PC-9 (cell line): Measurements from ENCODE around the gene ZNF438. TPM values are rescaled to one million over a fixed set of nuclear protein-coding genes. Genes with fewer than 3 reads are reported as not detected.

ENCODE experiments used
- BruUV-seq: library from RNA; stranded (reverse); fragments of 400-500 nt; replicated peaks from 2 replicates; lab custom pipeline; 2021; lab: Mats Ljungman, UMichigan
- CTCF ChIA-PET: fragments of 300-600 bp; sonication (Branson Sonifier 250); formaldehyde crosslinking; loops from one replicate; lab custom pipeline; 2022; ENCODE audit warnings: antibody characterized with exemption; lab: Charles Lee
- POLR2A ChIA-PET: fragments of 300-600 bp; sonication (Branson Sonifier 250); formaldehyde crosslinking; loops from one replicate; lab custom pipeline; 2022; ENCODE audit warnings: antibody characterized with exemption; ENCODE audit not compliant: unreplicated experiment; lab: Charles Lee
- DNase-seq, 2 experiments: peaks; one replicate each; pipeline versions ENCODE4 v3.0.0 to v3.0.0-alpha.2; 2015 to 2022; ENCODE audit warnings: mixed read lengths in 1 of 2
- H2AFZ ChIP-seq: fragments of 200-600 bp; sonication (generic); 2 replicates; pipeline ENCODE4 v1.8.1; 2017; ENCODE audit warnings: antibody characterized with exemption
- H3F3A ChIP-seq: fragments of 200-600 bp; sonication (generic); 2 replicates; pipeline ENCODE4 v1.8.1; 2017; ENCODE audit warnings: antibody characterized with exemption, mild to moderate bottlenecking, low read depth; ENCODE audit not compliant: insufficient read depth
- H3K27ac ChIP-seq: fragments of 200-600 bp; sonication (generic); 2 replicates; pipeline ENCODE4 v1.6.1; 2016; ENCODE audit warnings: mixed run types
- H3K27me3 ChIP-seq: fragments of 200-600 bp; sonication (generic); 2 replicates; pipeline ENCODE4 v1.6.1; 2016; ENCODE audit warnings: low read depth, mixed run types; ENCODE audit not compliant: insufficient read depth
- H3K36me3 ChIP-seq: fragments of 200-600 bp; sonication (generic); 2 replicates; pipeline ENCODE4 v1.6.1; 2016; ENCODE audit warnings: low read depth, mixed run types
- H3K4me1 ChIP-seq: fragments of 200-600 bp; sonication (generic); replicated peaks from 2 replicates; pipeline ENCODE4 v1.6.1; 2016; ENCODE audit warnings: mixed run types; ENCODE audit not compliant: insufficient read depth
- H3K4me2 ChIP-seq: fragments of 200-600 bp; sonication (generic); 2 replicates; pipeline ENCODE4 v1.6.1; 2017; ENCODE audit warnings: mixed run types
- H3K4me3 ChIP-seq: fragments of 200-600 bp; sonication (generic); 2 replicates; pipeline ENCODE4 v1.6.1; 2016; ENCODE audit warnings: mixed run types
- H3K79me2 ChIP-seq: fragments of 200-600 bp; sonication (generic); 2 replicates; pipeline ENCODE4 v1.6.1; 2017; ENCODE audit warnings: low read depth, mixed run types
- H3K9me2 ChIP-seq: fragments of 200-600 bp; sonication (generic); 2 replicates; pipeline ENCODE4 v1.8.1; 2017; ENCODE audit warnings: mild to moderate bottlenecking; ENCODE audit not compliant: insufficient read depth
- H3K9me3 ChIP-seq: fragments of 200-600 bp; sonication (generic); 2 replicates; pipeline ENCODE4 v1.8.1; 2016; ENCODE audit warnings: low read depth; ENCODE audit not compliant: insufficient read depth
- H4K20me1 ChIP-seq: fragments of 200-600 bp; sonication (generic); 2 replicates; pipeline ENCODE4 v1.8.1; 2017; ENCODE audit not compliant: insufficient read depth
- CTCF ChIP-seq: fragments of 200-600 bp; sonication (generic); conservative IDR thresholded peaks from 2 replicates; pipeline ENCODE4 v1.6.1; 2017; ENCODE audit warnings: mixed run types, antibody characterized with exemption, mild to moderate bottlenecking, moderate library complexity
- EZH2 ChIP-seq: fragments of 200-600 bp; sonication (generic); IDR thresholded peaks from 2 replicates; pipeline ENCODE4 v1.8.0; 2017; ENCODE audit warnings: antibody characterized with exemption, low read depth
- intact Hi-C: fragments of 100-400 bp; cut with micrococcal nuclease; formaldehyde crosslinking; loops from one replicate; pipeline ENCODE4 v1.10.0; 2022; ENCODE audit not compliant: unreplicated experiment
- total RNA-seq: library from RNA; stranded (reverse); gene quantifications from 2 replicates; pipeline ENCODE4 v1.2.3, GENCODE V29; 2021

Gene ZNF438
- total RNA-seq, 1 experiment from 2014 or later = 4.7 TPM

- Histone ChIP-seq H3K36me3 (no peaks in the 10 kb centered on the region), H3K27me3 (no peaks in the 10 kb centered on the region), H3K4me1 (no peaks in the 10 kb centered on the region), H3K27ac (no peak overlapping the region), H3K9me3 (no peaks in the 10 kb centered on the region), H3F3A (no peaks in the 10 kb centered on the region), H3K79me2 (no peaks in the 10 kb centered on the region), H3K4me3 (no peak overlapping the region), H3K9me2 (no peaks in the 10 kb centered on the region), H4K20me1 (no peaks in the 10 kb centered on the region), H3K4me2 (no peak overlapping the region), H2AFZ (no peak overlapping the region)
- POLR2A ChIA-PET = interaction anchor here (0.7 kb wide), 1 partner anchor 136 kb away, joined by 3 read pairs; no protein-coding TSS in a partner anchor
- TF ChIP-seq CTCF = no peak
- BruUV-seq = no TSS peak
- CTCF ChIA-PET = no interaction called here
- DNase-seq = no peak
- intact Hi-C loops = no loop called here
These were observed 113.0 kb downstream of the ZNF438 start for GRCh38 chr10:30918651-30919050.

GRCh38 chr10:30917789-30918188 lies 113.9 kb downstream of the ZNF438 start:
- no peak overlapping the region for H2AFZ ChIP-seq
- TF ChIP-seq EZH2 = no peak
- TF ChIP-seq CTCF = no peak
- no peaks in the 10 kb centered on the region for H3K79me2 ChIP-seq
- DNase-seq = no peak
- H3K4me1 ChIP-seq = no peaks in the 10 kb centered on the region
- no peak overlapping the region for H3K4me2 ChIP-seq
- no peak overlapping the region for H3K27ac ChIP-seq
- H3K27me3 ChIP-seq = no peaks in the 10 kb centered on the region
- CTCF ChIA-PET = interaction anchor here (0.6 kb wide), 1 partner anchor 113 kb away, joined by 4 read pairs; no protein-coding TSS in a partner anchor
- H3F3A ChIP-seq = no peaks in the 10 kb centered on the region
- H3K9me3 ChIP-seq = no peaks in the 10 kb centered on the region
- no peak overlapping the region for H3K4me3 ChIP-seq
- H3K9me2 ChIP-seq = no peaks in the 10 kb centered on the region
- no TSS peak for BruUV-seq
- POLR2A ChIA-PET = no interaction called here
- intact Hi-C loops = no loop called here
- H3K36me3 ChIP-seq = no peaks in the 10 kb centered on the region
- H4K20me1 ChIP-seq = no peaks in the 10 kb centered on the region

GRCh38 chr10:30917067-30917466 lies 114.6 kb downstream of the ZNF438 start:
- Histone ChIP-seq H3K27me3 (no peaks in the 10 kb centered on the region), H3K36me3 (no peaks in the 10 kb centered on the region), H3K4me3 (no peak overlapping the region), H3K4me1 (no peaks in the 10 kb centered on the region), H3K9me2 (no peaks in the 10 kb centered on the region), H3K4me2 (no peak overlapping the region), H3K27ac (no peak overlapping the region), H2AFZ (no peak overlapping the region), H3F3A (no peaks in the 10 kb centered on the region), H3K79me2 (no peaks in the 10 kb centered on the region), H4K20me1 (no peaks in the 10 kb centered on the region), H3K9me3 (no peaks in the 10 kb centered on the region)
- no TSS peak for BruUV-seq
- ChIA-PET CTCF (interaction anchor here (0.6 kb wide), 1 partner anchor 113 kb away, joined by 4 read pairs; no protein-coding TSS in a partner anchor), POLR2A (no interaction called here)
- TF ChIP-seq EZH2 = no peak
- no peak for TF ChIP-seq CTCF
- intact Hi-C loops = no loop called here
- no peak for DNase-seq
